ENCODE data around the gene WDR62. TPM values are rescaled to one million over a fixed set of nuclear protein-coding genes. Genes with fewer than 3 reads are reported as not detected.

Gene WDR62
- total and polyA plus RNA-seq, 2 of the 8 experiments (the other 6 are each of a cell fraction or from before 2014, with no cell fraction given): 28.2 to 39.5 TPM

DNA sequence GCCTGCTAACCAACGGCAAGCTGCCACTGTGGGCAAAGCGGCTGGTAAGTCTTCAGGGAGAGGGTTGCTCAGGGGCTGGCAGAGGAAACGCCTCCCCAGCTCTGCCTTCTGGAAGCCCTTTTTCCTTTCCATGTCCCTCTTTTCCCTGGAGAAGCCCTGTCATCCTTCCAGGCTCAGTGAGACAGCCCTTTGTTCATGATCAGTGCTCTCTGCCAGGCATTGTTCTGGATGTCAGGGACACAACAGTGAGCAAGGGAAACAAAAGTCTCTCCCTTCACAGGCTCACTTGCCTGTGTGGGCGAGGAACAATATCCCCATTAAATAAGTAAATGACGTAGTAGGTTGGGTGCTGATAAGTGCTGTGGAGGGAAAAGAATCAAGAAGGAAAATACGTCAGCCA is 42.3 kb downstream of the WDR62 start (continued):
- TF ChIP-seq SRF (IDR thresholded peaks at IDR 0.05; ENCODE audit: low read depth, low read length) (no peak), TAF7 (optimal IDR thresholded peaks at IDR 0.05; ENCODE audit: borderline replicate concordance, low read depth, low read length) (no peak)
